Fibroblast of villous mesenchyme (primary cell): ENCODE results near the gene LANCL1. TPM values are rescaled to one million over a fixed set of nuclear protein-coding genes. Genes with fewer than 3 reads are reported as not detected.
"Not testable (repeated sequence)": the region's sequence is repeated elsewhere in the genome, so short reads cannot be mapped to it uniquely, and the experiment has no call there.

ENCODE experiments used
- DNase-seq: peaks from one replicate; pipeline ENCODE4 v3.0.0-alpha.2; 2010; ENCODE audit warnings: low read depth
- H3K4me3 ChIP-seq: 2 replicates; pipeline ENCODE4 v1.5.1; 2011; ENCODE audit warnings: low read depth, mild to moderate bottlenecking, low read length
- total RNA-seq: library from RNA; depleted of rRNA; stranded (reverse); fragments of >200 nt; gene quantifications from 2 replicates; pipeline ENCODE4 v1.2.3, GENCODE V29; 2012
- TF ChIP-seq, protein P1 (sequence below): IDR thresholded peaks from 2 replicates; pipeline ENCODE4 v1.5.1; 2012; ENCODE audit warnings: low read depth, mild to moderate bottlenecking, low read length; ENCODE audit not compliant: insufficient read depth

LANCL1 gene
- total RNA-seq, 1 donor: 42.3 TPM

DNA sequence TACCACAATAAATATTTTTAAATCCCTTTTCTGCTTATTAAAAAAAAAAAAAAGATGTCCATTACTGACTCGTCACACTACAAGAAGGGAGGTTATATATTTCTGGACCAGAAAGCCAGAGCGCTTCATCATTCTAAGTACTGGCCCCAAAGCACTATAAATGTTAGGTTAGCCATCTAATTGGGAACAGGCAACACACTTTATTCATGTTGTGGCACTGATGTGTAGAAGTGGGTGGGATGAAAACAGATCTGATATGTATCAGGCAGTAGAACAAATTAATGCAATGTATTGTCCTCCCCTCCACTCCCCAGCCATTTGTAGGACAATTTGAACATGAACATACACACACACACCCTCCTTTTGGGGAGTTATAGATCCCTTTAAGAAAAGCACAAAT is 24.4 kb downstream of the LANCL1 start:
- TF ChIP-seq, protein P1, sequence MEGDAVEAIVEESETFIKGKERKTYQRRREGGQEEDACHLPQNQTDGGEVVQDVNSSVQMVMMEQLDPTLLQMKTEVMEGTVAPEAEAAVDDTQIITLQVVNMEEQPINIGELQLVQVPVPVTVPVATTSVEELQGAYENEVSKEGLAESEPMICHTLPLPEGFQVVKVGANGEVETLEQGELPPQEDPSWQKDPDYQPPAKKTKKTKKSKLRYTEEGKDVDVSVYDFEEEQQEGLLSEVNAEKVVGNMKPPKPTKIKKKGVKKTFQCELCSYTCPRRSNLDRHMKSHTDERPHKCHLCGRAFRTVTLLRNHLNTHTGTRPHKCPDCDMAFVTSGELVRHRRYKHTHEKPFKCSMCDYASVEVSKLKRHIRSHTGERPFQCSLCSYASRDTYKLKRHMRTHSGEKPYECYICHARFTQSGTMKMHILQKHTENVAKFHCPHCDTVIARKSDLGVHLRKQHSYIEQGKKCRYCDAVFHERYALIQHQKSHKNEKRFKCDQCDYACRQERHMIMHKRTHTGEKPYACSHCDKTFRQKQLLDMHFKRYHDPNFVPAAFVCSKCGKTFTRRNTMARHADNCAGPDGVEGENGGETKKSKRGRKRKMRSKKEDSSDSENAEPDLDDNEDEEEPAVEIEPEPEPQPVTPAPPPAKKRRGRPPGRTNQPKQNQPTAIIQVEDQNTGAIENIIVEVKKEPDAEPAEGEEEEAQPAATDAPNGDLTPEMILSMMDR: no peak
- DNase-seq: no peak
- no peak overlapping the region for H3K4me3 ChIP-seq

DNA sequence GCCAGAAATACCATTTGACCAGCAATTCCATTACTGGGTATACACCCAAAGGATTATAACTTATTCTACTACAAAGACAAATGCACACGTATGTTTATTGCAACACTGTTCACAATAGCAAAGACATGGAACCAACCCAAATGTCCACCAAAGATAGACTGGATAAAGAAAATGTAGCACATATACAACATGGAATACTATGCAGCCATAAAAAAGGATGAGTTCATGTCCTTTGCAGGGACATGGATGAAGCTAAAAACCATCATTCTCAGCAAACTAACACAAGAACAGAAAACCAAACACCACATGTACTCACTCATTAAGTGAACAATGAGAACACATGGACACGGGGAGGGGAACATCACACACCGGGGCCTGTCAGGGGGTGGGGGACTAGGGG is 25.6 kb downstream of the LANCL1 start:
- not testable (repeated sequence) for H3K4me3 ChIP-seq, DNase-seq

DNA sequence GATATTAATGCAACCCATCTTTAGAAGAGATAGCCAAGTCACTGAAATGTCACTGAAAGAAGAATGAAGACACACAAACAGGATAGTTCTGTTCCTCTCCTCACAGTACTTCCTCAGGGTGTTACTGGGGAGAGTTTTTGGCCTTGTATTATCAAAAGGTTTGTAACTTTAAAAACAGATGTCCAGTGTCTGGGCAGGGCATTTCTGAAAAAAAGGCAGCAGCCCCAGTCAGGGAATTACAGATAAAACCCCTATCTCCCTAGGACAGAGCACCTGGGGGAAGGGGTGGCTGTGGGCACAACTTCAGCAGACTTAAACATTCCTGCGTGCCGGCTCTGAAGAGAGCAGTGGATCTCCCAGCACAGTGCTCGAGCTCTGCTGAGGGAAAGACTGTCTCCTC is 30.8 kb downstream of the LANCL1 start:
- H3K4me3 ChIP-seq: no peak overlapping the region
- TF ChIP-seq, protein P1: no peak
- no peak for DNase-seq

DNA sequence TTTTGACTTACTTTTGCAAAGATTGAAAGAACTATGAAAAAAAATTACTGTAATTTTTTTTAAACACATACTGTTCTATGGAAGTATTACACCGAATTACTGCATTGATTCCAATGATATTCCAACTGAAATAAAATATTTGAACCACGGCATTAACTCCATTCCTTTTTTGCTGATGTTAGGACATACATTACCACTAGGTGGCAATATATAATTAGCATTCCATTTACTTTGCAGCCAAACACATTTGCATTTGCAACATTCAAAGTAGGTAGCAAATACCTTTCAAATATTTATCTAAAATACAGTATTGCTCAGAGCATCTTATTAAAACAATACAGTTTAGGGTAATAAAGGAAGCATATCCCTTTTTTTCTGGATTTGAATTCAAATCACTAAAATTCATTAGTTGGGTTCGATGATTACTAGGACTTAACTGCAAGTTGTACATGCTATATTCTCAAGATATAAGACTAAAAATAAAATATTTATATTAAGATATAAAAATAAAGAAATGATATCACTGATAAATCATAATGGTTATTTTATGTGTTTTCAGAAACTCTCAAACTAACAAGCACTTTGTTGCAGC is 31.3 kb downstream of the LANCL1 start:
- peak; percentile 25 for DNase-seq
- H3K4me3 ChIP-seq: no peak overlapping the region
- TF ChIP-seq, protein P1: peak; percentile 67

DNA sequence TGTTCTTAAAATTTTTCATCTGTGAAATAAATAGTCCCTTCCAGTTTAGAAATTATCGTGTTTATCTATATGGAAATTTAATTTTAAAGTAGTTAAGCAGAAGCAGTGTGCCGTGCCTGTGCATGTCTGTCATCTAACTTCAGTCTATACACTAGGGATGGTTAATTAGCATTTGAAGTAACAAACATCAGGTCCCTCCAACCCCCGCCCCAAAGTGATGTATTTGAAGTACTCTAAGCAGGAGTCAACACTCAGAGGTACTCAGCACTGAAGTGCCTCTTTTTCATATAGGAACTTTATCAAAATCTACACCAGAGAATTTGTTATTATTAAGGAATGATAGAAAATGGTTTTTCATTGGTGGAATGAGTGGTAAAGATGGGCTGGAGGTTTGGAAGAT is 33.0 kb downstream of the LANCL1 start:
- TF ChIP-seq, protein P1: no peak
- no peak overlapping the region for H3K4me3 ChIP-seq

DNA sequence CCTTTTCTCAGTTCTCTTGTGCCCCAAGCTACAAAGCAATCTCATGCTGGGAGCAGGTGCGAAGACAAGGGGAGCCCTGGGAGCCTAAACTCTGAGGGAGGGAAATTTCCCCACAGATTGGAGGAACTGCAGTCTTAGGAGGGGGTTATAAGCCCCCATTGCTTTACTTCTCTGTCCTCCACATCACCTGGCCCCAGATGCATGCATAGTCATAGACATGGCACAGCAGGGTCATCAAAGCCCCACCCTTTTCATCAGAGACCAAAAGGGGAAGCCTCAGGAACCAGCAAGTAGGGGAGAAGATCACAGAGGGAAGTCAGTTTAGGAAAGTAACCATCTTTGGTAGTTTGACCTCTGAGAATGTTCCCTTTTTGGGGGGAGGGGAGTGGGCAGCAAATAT is 33.7 kb downstream of the LANCL1 start:
- no peak overlapping the region for H3K4me3 ChIP-seq
- DNase-seq: no peak
- TF ChIP-seq, protein P1: no peak

More for the DNA sequence above, 33.0 kb downstream of the LANCL1 start:
- DNase-seq: no peak

DNA sequence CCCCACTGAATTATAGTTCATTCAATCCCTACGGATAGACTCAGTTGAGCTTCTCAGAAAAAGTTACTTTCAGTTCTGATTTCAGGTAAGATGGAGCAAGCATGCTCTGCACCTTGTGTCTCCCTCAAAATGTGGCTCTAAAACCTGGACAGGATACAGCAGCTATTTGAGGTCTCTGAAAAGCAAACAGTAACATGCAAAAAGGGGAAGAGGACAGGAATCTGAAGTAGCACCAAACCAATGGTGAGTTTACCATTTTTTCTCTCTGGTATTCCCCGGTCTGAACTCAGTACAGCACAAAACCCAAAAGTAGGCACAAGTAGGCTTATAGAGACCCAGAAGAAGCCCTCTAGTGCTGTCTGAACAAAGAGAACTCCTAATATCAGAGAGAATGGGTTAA is 34.1 kb downstream of the LANCL1 start:
- TF ChIP-seq, protein P1: no peak
- H3K4me3 ChIP-seq: no peak overlapping the region
- DNase-seq: no peak
